ENCODE results near the gene GNPTAB. TPM values are rescaled to one million over a fixed set of nuclear protein-coding genes. Genes with fewer than 3 reads are reported as not detected.

GNPTAB gene
- total and polyA plus RNA-seq, 2 of the 8 experiments (the other 6 are each of a cell fraction or from before 2014, with no cell fraction given): 21.5 to 51.3 TPM

DNA sequence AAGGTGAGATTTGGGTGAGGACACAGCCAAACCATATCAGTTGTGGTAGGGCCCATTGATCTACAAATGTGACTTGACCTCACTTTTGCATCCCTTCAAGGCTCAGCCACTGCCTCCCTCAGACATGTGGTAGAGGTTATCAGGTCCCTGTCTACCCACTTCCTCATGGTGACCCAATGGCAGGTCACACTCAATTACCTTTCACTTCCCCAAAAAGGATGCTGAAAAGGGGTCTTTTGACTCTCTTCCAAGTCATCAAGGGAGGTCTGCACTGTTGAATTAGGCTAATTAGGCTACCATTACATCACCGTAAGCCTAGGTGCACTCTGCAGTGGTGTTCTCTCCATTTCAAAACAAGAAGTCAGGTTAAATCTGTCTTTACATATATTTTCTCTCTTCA is 24.0 kb upstream of the GNPTAB start (continued):
- TF ChIP-seq ASH2L (IDR thresholded peaks at IDR 0.05; ENCODE audit: low read length): no peak
- no peak for TF ChIP-seq GTF2F1 (IDR thresholded peaks at IDR 0.05; ENCODE audit: borderline replicate concordance, low read depth, low read length)
